Osteocyte (in vitro differentiated cells): Measurements from ENCODE around the gene OXNAD1. TPM values are rescaled to one million over a fixed set of nuclear protein-coding genes. Genes with fewer than 3 reads are reported as not detected.

Experiments
- DNase-seq: peaks from one replicate; pipeline ENCODE4 v3.0.0; 2021; ENCODE audit warnings: mixed read lengths; ENCODE audit not compliant: unreplicated experiment; ENCODE audit errors: extremely low spot score
- H3K27ac Mint-ChIP-seq: one replicate; pipeline ENCODE4 v1.8.0; 2021; ENCODE audit warnings: mild to moderate bottlenecking, mixed read lengths; ENCODE audit not compliant: unreplicated experiment
- H3K27me3 Mint-ChIP-seq: one replicate; pipeline ENCODE4 v1.8.0; 2021; ENCODE audit warnings: mixed read lengths; ENCODE audit not compliant: unreplicated experiment
- H3K36me3 Mint-ChIP-seq: one replicate; pipeline ENCODE4 v1.8.0; 2021; ENCODE audit warnings: mixed read lengths; ENCODE audit not compliant: unreplicated experiment
- H3K4me1 Mint-ChIP-seq: one replicate; pipeline ENCODE4 v1.8.0; 2021; ENCODE audit warnings: mixed read lengths; ENCODE audit not compliant: unreplicated experiment
- H3K4me3 Mint-ChIP-seq: one replicate; pipeline ENCODE4 v1.8.0; 2021; ENCODE audit warnings: mild to moderate bottlenecking, moderate library complexity, mixed read lengths; ENCODE audit not compliant: unreplicated experiment
- H3K9me3 Mint-ChIP-seq: one replicate; pipeline ENCODE4 v1.8.0; 2021; ENCODE audit warnings: mixed read lengths; ENCODE audit not compliant: unreplicated experiment
- total RNA-seq: library from RNA; stranded (reverse); gene quantifications from 2 replicates; pipeline ENCODE4 v1.2.1, GENCODE V29; 2021
- TF ChIP-seq, protein P1 (sequence below): fragments of 200-600 bp; sonication (generic); IDR thresholded peaks from 2 replicates; pipeline ENCODE4 v1.5.0; 2021; ENCODE audit warnings: antibody characterized with exemption, mild to moderate bottlenecking, moderate library complexity

OXNAD1 gene
- total RNA-seq, 1 donor from 2014 or later = 10.8 TPM

GRCh38 chr3:16313886-16314645, 49.1 kb downstream of the OXNAD1 start:
- DNase-seq = no peak
- H3K27me3 Mint-ChIP-seq = no peaks in the 10 kb centered on the region
- H3K9me3 Mint-ChIP-seq = peaks cover 6% of the 10 kb centered on the region
- peaks cover 5% of the 10 kb centered on the region for H3K4me1 Mint-ChIP-seq
- H3K27ac Mint-ChIP-seq = no peak overlapping the region
- no peak overlapping the region for H3K4me3 Mint-ChIP-seq
- H3K36me3 Mint-ChIP-seq = peaks cover 52% of the 10 kb centered on the region
- TF ChIP-seq, protein P1, sequence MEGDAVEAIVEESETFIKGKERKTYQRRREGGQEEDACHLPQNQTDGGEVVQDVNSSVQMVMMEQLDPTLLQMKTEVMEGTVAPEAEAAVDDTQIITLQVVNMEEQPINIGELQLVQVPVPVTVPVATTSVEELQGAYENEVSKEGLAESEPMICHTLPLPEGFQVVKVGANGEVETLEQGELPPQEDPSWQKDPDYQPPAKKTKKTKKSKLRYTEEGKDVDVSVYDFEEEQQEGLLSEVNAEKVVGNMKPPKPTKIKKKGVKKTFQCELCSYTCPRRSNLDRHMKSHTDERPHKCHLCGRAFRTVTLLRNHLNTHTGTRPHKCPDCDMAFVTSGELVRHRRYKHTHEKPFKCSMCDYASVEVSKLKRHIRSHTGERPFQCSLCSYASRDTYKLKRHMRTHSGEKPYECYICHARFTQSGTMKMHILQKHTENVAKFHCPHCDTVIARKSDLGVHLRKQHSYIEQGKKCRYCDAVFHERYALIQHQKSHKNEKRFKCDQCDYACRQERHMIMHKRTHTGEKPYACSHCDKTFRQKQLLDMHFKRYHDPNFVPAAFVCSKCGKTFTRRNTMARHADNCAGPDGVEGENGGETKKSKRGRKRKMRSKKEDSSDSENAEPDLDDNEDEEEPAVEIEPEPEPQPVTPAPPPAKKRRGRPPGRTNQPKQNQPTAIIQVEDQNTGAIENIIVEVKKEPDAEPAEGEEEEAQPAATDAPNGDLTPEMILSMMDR = no peak

GRCh38 chr3:16315623-16316022, 50.6 kb downstream of the OXNAD1 start:
- Mint-ChIP-seq H3K4me1 (peaks cover 5% of the 10 kb centered on the region), H3K9me3 (no peaks in the 10 kb centered on the region), H3K4me3 (no peak overlapping the region), H3K36me3 (peaks cover 58% of the 10 kb centered on the region), H3K27me3 (no peaks in the 10 kb centered on the region), H3K27ac (no peak overlapping the region)
- no peak for DNase-seq
- TF ChIP-seq, protein P1 = no peak

DNA sequence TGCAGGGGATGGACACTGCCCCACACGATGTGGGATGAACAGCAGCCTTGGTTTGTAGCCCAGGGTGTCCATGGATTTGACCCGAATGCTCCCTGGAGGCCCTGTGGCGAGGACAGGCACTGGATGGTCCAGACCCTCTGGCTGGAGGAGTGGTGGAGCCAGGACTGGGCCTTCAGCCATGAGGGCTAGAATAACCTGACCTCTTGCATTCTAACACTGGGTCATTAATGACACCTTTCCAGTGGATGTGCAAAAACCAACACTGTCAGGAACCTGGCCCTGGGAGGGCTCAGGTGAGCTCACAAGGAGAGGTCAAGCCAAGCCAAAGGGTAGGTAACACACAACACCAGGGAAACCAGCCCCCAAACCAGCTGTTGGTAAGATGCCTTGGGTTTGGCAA, 51.4 kb downstream of the OXNAD1 start:
- H3K4me3 Mint-ChIP-seq = no peak overlapping the region
- H3K9me3 Mint-ChIP-seq = no peaks in the 10 kb centered on the region
- TF ChIP-seq, protein P1 = no peak
- peaks cover 5% of the 10 kb centered on the region for H3K4me1 Mint-ChIP-seq
- no peak for DNase-seq
- no peak overlapping the region for H3K27ac Mint-ChIP-seq
- H3K36me3 Mint-ChIP-seq = peaks cover 65% of the 10 kb centered on the region
- H3K27me3 Mint-ChIP-seq = no peaks in the 10 kb centered on the region

GRCh38 chr3:16316847-16317560, 52.0 kb downstream of the OXNAD1 start:
- no peak overlapping the region for H3K27ac Mint-ChIP-seq
- no peaks in the 10 kb centered on the region for H3K9me3 Mint-ChIP-seq
- TF ChIP-seq, protein P1 = no peak
- peaks cover 5% of the 10 kb centered on the region for H3K4me1 Mint-ChIP-seq
- no peaks in the 10 kb centered on the region for H3K27me3 Mint-ChIP-seq
- no peak overlapping the region for H3K4me3 Mint-ChIP-seq
- peaks cover 63% of the 10 kb centered on the region for H3K36me3 Mint-ChIP-seq
- no peak for DNase-seq

DNA sequence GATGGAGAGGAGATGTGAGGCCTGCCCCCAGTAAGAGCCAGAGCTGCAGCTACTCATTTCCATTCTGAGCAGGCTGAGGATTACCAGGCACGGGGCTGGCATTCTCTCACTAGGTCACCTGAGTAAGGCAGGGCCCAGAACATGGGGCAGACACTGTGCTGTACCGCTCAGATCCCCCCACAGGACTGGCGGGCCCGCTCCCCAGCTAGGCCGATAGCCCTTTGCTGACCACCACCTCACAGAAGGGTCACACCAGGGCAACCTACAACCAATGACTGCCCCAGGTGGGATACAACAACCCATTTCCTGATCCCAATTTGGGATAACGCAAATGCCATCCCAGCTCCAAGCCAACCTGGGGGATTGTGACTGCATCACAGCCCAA, 52.5 kb downstream of the OXNAD1 start:
- Mint-ChIP-seq H3K27me3 (no peaks in the 10 kb centered on the region), H3K27ac (no peak overlapping the region), H3K4me3 (no peak overlapping the region), H3K9me3 (no peaks in the 10 kb centered on the region), H3K4me1 (peaks cover 5% of the 10 kb centered on the region), H3K36me3 (peaks cover 62% of the 10 kb centered on the region)
- TF ChIP-seq, protein P1 = no peak
- no peak for DNase-seq
